Prostate gland (tissue), 2 donors: ENCODE data around the gene LGR6.

Experiments
- CTCF ChIP-seq, 4 experiments: fragments of 200-600 bp in 2 of 4; fragments of 450-650 bp in 2 of 4; sonication (generic) in 2 of 4; IDR thresholded peaks; 1 replicate in 3 of 4; 2 replicates in 1 of 4; pipeline ENCODE4 v1.5.1; 2016 to 2019; ENCODE audit warnings: antibody characterized with exemption in 4 of 4, mild to moderate bottlenecking in 2 of 4, moderate library complexity in 2 of 4
- POLR2A ChIP-seq: fragments of 450-650 bp; IDR thresholded peaks from one replicate; pipeline ENCODE4 v1.6.1; 2016; ENCODE audit warnings: antibody characterized with exemption, mild to moderate bottlenecking
- POLR2AphosphoS5 ChIP-seq: sonication (generic); formaldehyde crosslinking; IDR thresholded peaks from one replicate; pipeline ENCODE4 v1.6.1; 2017; ENCODE audit warnings: antibody characterized with exemption

DNA sequence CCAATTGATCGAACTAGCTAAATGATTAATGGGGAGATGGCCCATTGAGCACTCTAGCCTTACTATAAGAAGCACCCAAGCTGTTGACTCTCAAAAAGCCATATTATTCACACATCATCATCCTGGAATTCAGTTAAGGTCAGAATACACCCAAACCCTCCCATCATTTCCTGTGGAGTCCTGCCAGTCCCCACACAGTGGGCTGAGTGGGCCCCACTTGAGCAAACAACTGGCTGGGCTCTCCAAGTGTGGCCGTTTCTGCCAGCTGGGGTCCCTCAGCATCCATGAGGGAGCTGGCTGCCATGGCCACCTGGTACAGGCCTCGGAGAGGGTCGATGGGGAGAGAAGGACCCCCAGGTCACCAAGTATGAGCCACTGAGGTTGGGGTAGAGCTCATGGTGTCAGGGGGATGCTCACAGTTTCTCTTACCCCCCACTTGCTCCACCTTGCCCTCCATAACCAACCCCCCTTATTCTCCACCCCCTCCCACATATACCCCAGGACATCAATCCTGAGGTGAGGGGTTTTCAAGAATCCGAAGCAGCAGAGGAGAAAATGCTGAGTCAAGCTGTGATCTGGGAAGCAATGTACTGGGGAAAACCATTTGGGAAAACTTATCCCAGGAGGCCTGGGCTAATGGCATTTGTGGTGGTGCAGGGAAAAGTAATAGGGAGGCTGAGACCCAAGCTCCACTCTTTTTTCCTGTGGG is 87.9 kb downstream of the LGR6 start:
- TF ChIP-seq POLR2AphosphoS5: no peak
- TF ChIP-seq CTCF (IDR thresholded peaks at IDR 0.05): no peak
- TF ChIP-seq POLR2A: no peak
